Measurements from ENCODE around the gene ELOVL5. TPM values are rescaled to one million over a fixed set of nuclear protein-coding genes. Genes with fewer than 3 reads are reported as not detected.
A peak's percentile ranks its signal among the peaks of the same experiment; 100 is the strongest.

Gene ELOVL5
- polyA plus RNA-seq, 1 donor from 2014 or later: 31.2 TPM

DNA sequence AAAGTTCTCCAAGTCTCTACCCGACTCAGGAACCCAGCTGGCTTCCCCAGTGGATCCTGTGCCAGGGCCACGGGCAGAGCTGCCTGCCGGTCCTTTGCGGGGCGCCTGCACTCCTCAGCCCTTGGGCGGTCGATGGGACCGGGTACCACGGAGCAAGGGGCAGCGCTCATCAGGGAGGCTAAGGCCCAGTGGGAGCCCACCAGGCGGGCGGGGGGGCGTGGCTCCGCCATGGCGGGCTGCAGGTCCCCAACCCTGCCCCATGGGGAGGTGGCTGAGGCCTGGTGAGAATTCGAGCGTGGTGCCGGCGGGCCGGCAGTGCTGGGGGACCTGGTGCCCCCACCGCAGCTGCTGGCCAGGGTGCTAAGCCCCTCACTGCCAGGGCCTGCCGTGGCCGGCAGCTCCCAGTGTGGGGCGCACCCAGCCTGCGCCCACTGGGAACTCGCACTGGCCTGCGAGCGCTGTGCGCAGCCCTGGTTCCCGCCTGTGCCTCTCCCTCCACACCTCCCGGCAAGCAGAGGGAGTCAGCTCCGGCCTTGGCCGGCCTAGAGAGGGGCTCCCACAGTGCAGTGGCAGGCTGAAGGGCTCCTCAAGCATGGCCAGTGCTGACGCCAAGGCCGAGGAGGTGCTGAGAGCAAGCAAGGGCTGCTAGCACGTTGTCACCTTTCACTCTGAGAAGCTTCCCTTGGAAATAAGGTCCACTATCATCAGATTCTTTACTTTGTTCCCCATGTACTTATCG is 14.8 kb upstream of the ELOVL5 start:
- no peak overlapping the region for H2AFZ ChIP-seq (ENCODE audit: low read depth, low read length)
- no peak overlapping the region for H3K27ac ChIP-seq (ENCODE audit: low read length)
- no peaks in the 10 kb centered on the region for H3K27me3 ChIP-seq (ENCODE audit: insufficient read depth, low read depth, low read length)
- H4K20me1 ChIP-seq (ENCODE audit: insufficient read depth): no peaks in the 10 kb centered on the region
- no peaks in the 10 kb centered on the region for H3K9me2 ChIP-seq (ENCODE audit: insufficient read depth, low read length)
- H3K9me3 ChIP-seq (ENCODE audit: low read length): no peaks in the 10 kb centered on the region
- H3K79me2 ChIP-seq (replicated peaks; ENCODE audit: insufficient read depth, low read length): no peaks in the 10 kb centered on the region
- H3K4me2 ChIP-seq (ENCODE audit: low read length): no peak overlapping the region
- H3F3A ChIP-seq (ENCODE audit: insufficient read depth, low read length, poor library complexity, severe bottlenecking): no peaks in the 10 kb centered on the region
- H3K9ac ChIP-seq (ENCODE audit: low read length): no peak overlapping the region
- H3K4me3 ChIP-seq (ENCODE audit: low read length): no peak overlapping the region
- TF ChIP-seq EP300 (conservative IDR thresholded peaks at IDR 0.05; ENCODE audit: poor library complexity, severe bottlenecking): no peak
- no peak for TF ChIP-seq EZH2 (IDR thresholded peaks at IDR 0.05; ENCODE audit: borderline replicate concordance, insufficient read depth, low read length, poor library complexity, severe bottlenecking)
- no peak for TF ChIP-seq MXI1 (conservative IDR thresholded peaks at IDR 0.05; ENCODE audit: poor library complexity, severe bottlenecking)
- no peak for TF ChIP-seq POLR2AphosphoS5 (IDR thresholded peaks at IDR 0.05)
- no peak for TF ChIP-seq SMC3 (conservative IDR thresholded peaks at IDR 0.05; ENCODE audit: poor library complexity)
- H3K36me3 ChIP-seq (ENCODE audit: insufficient read depth, low read length): no peaks in the 10 kb centered on the region

GRCh38 chr6:53361549-53362031 is 12.8 kb upstream of the ELOVL5 start:
- H3K4me3 ChIP-seq (ENCODE audit: low read length): no peak overlapping the region
- no peak overlapping the region for H3K27ac ChIP-seq (ENCODE audit: low read length)
- H3K4me2 ChIP-seq (ENCODE audit: low read length): no peak overlapping the region
- H3K36me3 ChIP-seq (ENCODE audit: insufficient read depth, low read length): no peaks in the 10 kb centered on the region
- no peak overlapping the region for H2AFZ ChIP-seq (ENCODE audit: low read depth, low read length)
- no peak overlapping the region for H3K9ac ChIP-seq (ENCODE audit: low read length)
- H3K9me3 ChIP-seq (ENCODE audit: low read length): no peaks in the 10 kb centered on the region
- H4K20me1 ChIP-seq (ENCODE audit: insufficient read depth): no peaks in the 10 kb centered on the region
- no peaks in the 10 kb centered on the region for H3K79me2 ChIP-seq (replicated peaks; ENCODE audit: insufficient read depth, low read length)
- no peak for TF ChIP-seq CTCF (IDR thresholded peaks at IDR 0.05; ENCODE audit: poor library complexity, severe bottlenecking)
- H3F3A ChIP-seq (ENCODE audit: insufficient read depth, low read length, poor library complexity, severe bottlenecking): no peaks in the 10 kb centered on the region
- H3K27me3 ChIP-seq (ENCODE audit: insufficient read depth, low read depth, low read length): no peaks in the 10 kb centered on the region
- no peaks in the 10 kb centered on the region for H3K9me2 ChIP-seq (ENCODE audit: insufficient read depth, low read length)

DNA sequence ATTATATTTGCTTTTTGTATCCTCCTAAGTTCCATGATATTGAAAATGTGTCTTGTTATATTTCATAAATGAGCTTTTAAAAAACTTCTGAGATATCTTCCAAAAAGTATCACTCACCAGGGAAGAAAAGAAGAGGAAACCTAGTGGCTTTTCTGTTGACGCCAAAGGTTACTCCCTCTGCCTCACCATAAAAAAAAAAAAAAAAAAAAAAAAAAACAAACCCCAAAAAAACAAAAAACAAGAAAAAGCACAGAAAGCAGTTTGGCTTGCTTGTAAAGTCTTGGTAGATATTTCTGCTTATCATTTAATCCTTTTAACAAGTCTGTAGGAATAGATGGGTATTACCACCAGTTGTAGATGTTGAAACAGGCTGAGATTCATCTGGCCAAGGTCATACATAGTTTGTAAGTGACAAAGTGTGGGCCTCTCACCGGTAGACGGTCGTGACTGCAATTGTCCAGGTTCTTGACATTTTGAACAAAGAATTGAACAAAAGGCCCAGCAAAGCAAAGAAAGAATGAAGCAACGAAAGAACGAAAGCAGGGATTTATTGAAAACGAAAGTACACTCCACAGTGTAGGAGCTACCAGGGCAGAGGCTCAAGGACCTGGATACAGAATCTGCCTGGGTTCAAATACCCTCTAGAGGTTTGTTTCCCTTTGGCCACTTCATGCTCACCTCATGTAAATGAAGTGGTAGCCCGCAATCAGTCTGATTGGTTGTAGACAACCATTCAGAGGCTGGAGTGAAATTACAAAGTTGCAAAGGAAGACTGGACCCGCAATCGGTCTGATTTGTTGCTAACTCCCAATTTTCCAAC is 11.6 kb upstream of the ELOVL5 start:
- Histone ChIP-seq H3K9me2 (ENCODE audit: insufficient read depth, low read length) (no peaks in the 10 kb centered on the region), H3F3A (ENCODE audit: insufficient read depth, low read length, poor library complexity, severe bottlenecking) (no peaks in the 10 kb centered on the region), H3K4me2 (ENCODE audit: low read length) (peak overlapping the region; percentile 28), H3K27me3 (ENCODE audit: insufficient read depth, low read depth, low read length) (no peaks in the 10 kb centered on the region), H3K9me3 (ENCODE audit: low read length) (no peaks in the 10 kb centered on the region), H4K20me1 (ENCODE audit: insufficient read depth) (no peaks in the 10 kb centered on the region), H2AFZ (ENCODE audit: low read depth, low read length) (peak overlapping the region; percentile 80), H3K36me3 (ENCODE audit: insufficient read depth, low read length) (no peaks in the 10 kb centered on the region), H3K27ac (ENCODE audit: low read length) (peak overlapping the region; percentile 71), H3K9ac (ENCODE audit: low read length) (no peak overlapping the region), H3K79me2 (replicated peaks; ENCODE audit: insufficient read depth, low read length) (no peaks in the 10 kb centered on the region), H3K4me3 (ENCODE audit: low read length) (peak overlapping the region; percentile 72)
- TF ChIP-seq POLR2AphosphoS5 (IDR thresholded peaks at IDR 0.05): no peak
- no peak for TF ChIP-seq TAF1 (IDR thresholded peaks at IDR 0.05; ENCODE audit: low read depth)

All from neural cell (in vitro differentiated cells).